Measurements from ENCODE around the gene PALM3.

GRCh38 chr19:14085309-14085995, 23.6 kb upstream of the PALM3 start, which contains the start of gene C19orf67:
- TF ChIP-seq CTCF (conservative IDR thresholded peaks at IDR 0.05 in 1 of 2, IDR thresholded peaks at IDR 0.05 in 1 of 2; ENCODE audit: low read depth in 1 of 2, low read length in 2 of 2) (no peak), EZH2 (IDR thresholded peaks at IDR 0.05; ENCODE audit: low read length, missing control alignments) (no peak)
